ENCODE measurements around the gene UBE2E3.

- TF ChIP-seq CTCF (IDR thresholded peaks at IDR 0.05) (no peak), POLR2A (IDR thresholded peaks at IDR 0.05) (no peak)
These were observed 73.9 kb downstream of the UBE2E3 start for GRCh38 chr2:181054256-181054655.

Data from esophagus squamous epithelium (tissue), 4 donors.